SK-N-SH treated with all-trans-retinoic acid at 6 μM for 48 hours (cell line): ENCODE data around the gene MS4A1.
A peak's percentile ranks its signal among the peaks of the same experiment; 100 is the strongest.

ENCODE experiments used
- ATAC-seq: fragments of 200-7000 bp; cut with Tn5 transposase; 3 replicates; pipeline ENCODE4 v1.9.1; 2020; ENCODE audit warnings: mild to moderate bottlenecking, moderate library complexity
- CREB5 ChIP-seq: fragments of 250-450 bp; sonication (Bioruptor Pico); IDR thresholded peaks from 2 replicates; pipeline ENCODE4 v1.5.1; 2020; ENCODE audit warnings: low read depth, mild to moderate bottlenecking, moderate library complexity
- CSRNP3 ChIP-seq: fragments of 250-450 bp; sonication (Bioruptor Pico); IDR thresholded peaks from 2 replicates; pipeline ENCODE4 v1.5.1; 2021; ENCODE audit warnings: mild to moderate bottlenecking, moderate library complexity
- PPARA ChIP-seq: fragments of 250-450 bp; sonication (Bioruptor Pico); IDR thresholded peaks from 2 replicates; pipeline ENCODE4 v1.5.0; 2020; ENCODE audit warnings: mild to moderate bottlenecking, borderline replicate concordance
- SNAI2 ChIP-seq: fragments of 250-450 bp; sonication (Bioruptor Pico); IDR thresholded peaks from 2 replicates; pipeline ENCODE4 v1.5.0; 2020; ENCODE audit warnings: mild to moderate bottlenecking, moderate library complexity

Gene MS4A1

GRCh38 chr11:60515144-60515855 is 59.7 kb downstream of the MS4A1 start, which contains the start of gene MS4A13:
TSS of gene MS4A13 (plus strand) at chr11:60515392. CDS start at chr11:60518084, 2,692 bp downstream.
- ATAC-seq = peak; percentile 66
- TF ChIP-seq PPARA (CRISPR knock-in tag) (no peak), CREB5 (CRISPR knock-in tag) (no peak), SNAI2 (no peak), CSRNP3 (no peak)
